22Rv1 (cell line): ENCODE results near the gene DYNLT5.

Experiments used
- ZFX ChIP-seq: fragments of 450-650 bp; IDR thresholded peaks from 2 replicates; pipeline ENCODE4 v1.6.1; 2017; ENCODE audit warnings: antibody characterized with exemption, borderline replicate concordance
- TF ChIP-seq, protein P1 (sequence below): fragments of 450-650 bp; IDR thresholded peaks from 2 replicates; pipeline ENCODE4 v1.5.1; 2017; ENCODE audit warnings: mild to moderate bottlenecking

GRCh38 chr1:66732407-66733166, 19.7 kb upstream of the DYNLT5 start:
- TF ChIP-seq, protein P1, sequence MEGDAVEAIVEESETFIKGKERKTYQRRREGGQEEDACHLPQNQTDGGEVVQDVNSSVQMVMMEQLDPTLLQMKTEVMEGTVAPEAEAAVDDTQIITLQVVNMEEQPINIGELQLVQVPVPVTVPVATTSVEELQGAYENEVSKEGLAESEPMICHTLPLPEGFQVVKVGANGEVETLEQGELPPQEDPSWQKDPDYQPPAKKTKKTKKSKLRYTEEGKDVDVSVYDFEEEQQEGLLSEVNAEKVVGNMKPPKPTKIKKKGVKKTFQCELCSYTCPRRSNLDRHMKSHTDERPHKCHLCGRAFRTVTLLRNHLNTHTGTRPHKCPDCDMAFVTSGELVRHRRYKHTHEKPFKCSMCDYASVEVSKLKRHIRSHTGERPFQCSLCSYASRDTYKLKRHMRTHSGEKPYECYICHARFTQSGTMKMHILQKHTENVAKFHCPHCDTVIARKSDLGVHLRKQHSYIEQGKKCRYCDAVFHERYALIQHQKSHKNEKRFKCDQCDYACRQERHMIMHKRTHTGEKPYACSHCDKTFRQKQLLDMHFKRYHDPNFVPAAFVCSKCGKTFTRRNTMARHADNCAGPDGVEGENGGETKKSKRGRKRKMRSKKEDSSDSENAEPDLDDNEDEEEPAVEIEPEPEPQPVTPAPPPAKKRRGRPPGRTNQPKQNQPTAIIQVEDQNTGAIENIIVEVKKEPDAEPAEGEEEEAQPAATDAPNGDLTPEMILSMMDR = no peak
- TF ChIP-seq ZFX = no peak
